K562 (cell line): Measurements from ENCODE around the gene HERPUD2. TPM values are rescaled to one million over a fixed set of nuclear protein-coding genes. Genes with fewer than 3 reads are reported as not detected.

Source experiments
- ATAC-seq: fragments of 200-7000 bp; cut with Tn5 transposase; 3 replicates; pipeline ENCODE4 v1.9.1; 2020; ENCODE audit warnings: moderate library complexity
- BruUV-seq: library from RNA; stranded (reverse); fragments of 400-500 nt; replicated peaks from 2 replicates; lab custom pipeline; 2021; lab: Mats Ljungman, UMichigan
- CTCF ChIA-PET: fragments of 300-600 bp; formaldehyde crosslinking; extraction: SDS; loops from one replicate; lab custom pipeline; 2021; ENCODE audit warnings: low intra/inter-chr PET ratio; lab: Yijun Ruan, JAX
- POLR2A ChIA-PET: fragments of 300-600, 350-650 bp; sonication (Branson Sonifier 250); formaldehyde crosslinking; extraction: SDS; loops from one replicate; lab custom pipeline; 2021; ENCODE audit warnings: antibody characterized with exemption, inconsistent platforms; lab: Yijun Ruan, JAX
- DNase-seq, 4 experiments: peaks; one replicate each; pipeline versions ENCODE4 v3.0.0 to v3.0.0-alpha.2; 2011 to 2018; ENCODE audit warnings: low spot score in 3 of 4, mixed read lengths in 3 of 4; ENCODE audit errors: extremely low read depth in 1 of 4
- FAIRE-seq: peaks from 2 replicates; lab custom pipeline; 2011; peaks lifted over from hg19 to GRCh38; lab: Jason Lieb, UNC
- H2AFZ ChIP-seq: 2 replicates; pipeline ENCODE4 v1.6.0; 2011; ENCODE audit warnings: low read depth, low read length, control low read depth, inconsistent platforms
- H3K27ac ChIP-seq: fragments of 200-600 bp; 3 replicates; pipeline ENCODE4 v1.8.0; 2011; ENCODE audit warnings: low read depth, mild to moderate bottlenecking, control low read depth, inconsistent platforms, low read length, moderate library complexity, mixed read lengths; ENCODE audit errors: extremely low read depth
- H3K27me3 ChIP-seq, 2 experiments: fragments of 300-600 bp in 1 of 2; 2 replicates in 1 of 2; 3 replicates in 1 of 2; pipeline versions ENCODE4 v1.6.0 to v1.8.0; 2011; ENCODE audit warnings: inconsistent platforms in 2 of 2, low read length in 2 of 2, mild to moderate bottlenecking in 1 of 2, mixed read lengths in 1 of 2, moderate library complexity in 1 of 2; ENCODE audit not compliant: control insufficient read depth in 2 of 2, insufficient read depth in 2 of 2
- H3K36me3 ChIP-seq: fragments of 300-600 bp; 3 replicates; pipeline ENCODE4 v1.8.0; 2011; ENCODE audit warnings: mild to moderate bottlenecking, low read length, inconsistent platforms; ENCODE audit not compliant: control insufficient read depth, insufficient read depth
- H3K4me1 ChIP-seq, 2 experiments: fragments of 200-600 bp in 1 of 2; replicated peaks in 1 of 2; 2 replicates in 1 of 2; 3 replicates in 1 of 2; pipeline versions ENCODE4 v1.5.1 to v1.8.0; 2011; ENCODE audit warnings: inconsistent platforms in 2 of 2, low read length in 2 of 2, mild to moderate bottlenecking in 1 of 2, mixed read lengths in 1 of 2, moderate library complexity in 1 of 2; ENCODE audit not compliant: control insufficient read depth in 2 of 2, insufficient read depth in 2 of 2
- H3K4me2 ChIP-seq: 2 replicates; pipeline ENCODE4 v1.6.1; 2011; ENCODE audit warnings: low read length, control low read depth, inconsistent platforms, mixed read lengths; ENCODE audit not compliant: insufficient read depth
- H3K4me3 ChIP-seq: fragments of 200-600 bp; sonication (generic), shearing (Covaris generic); 2 replicates; pipeline ENCODE4 v1.5.1; 2016; ENCODE audit warnings: control low read depth, inconsistent platforms
- H3K79me2 ChIP-seq: fragments of 200-600 bp; 3 replicates; pipeline ENCODE4 v1.8.0; 2011; ENCODE audit warnings: low read length, inconsistent platforms; ENCODE audit not compliant: control insufficient read depth, insufficient read depth
- H3K9ac ChIP-seq, 2 experiments: 2 replicates each; pipeline versions ENCODE4 v1.6.0 to v1.6.1; 2011; ENCODE audit warnings: low read depth in 2 of 2, low read length in 2 of 2, control low read depth in 1 of 2, inconsistent platforms in 1 of 2, mild to moderate bottlenecking in 1 of 2, mixed read lengths in 1 of 2; ENCODE audit not compliant: insufficient read depth in 1 of 2
- H3K9me1 ChIP-seq: one replicate; pipeline ENCODE4 v1.6.0; 2011; ENCODE audit warnings: inconsistent platforms, mild to moderate bottlenecking, low read length, moderate library complexity; ENCODE audit not compliant: control insufficient read depth, insufficient read depth
- H3K9me3 ChIP-seq: replicated peaks from 2 replicates; pipeline ENCODE4 v1.5.1; 2011; ENCODE audit warnings: low read depth, low read length, inconsistent platforms; ENCODE audit not compliant: control insufficient read depth, insufficient read depth
- H4K20me1 ChIP-seq: replicated peaks from 2 replicates; pipeline ENCODE4 v1.6.1; 2011; ENCODE audit warnings: low read length, inconsistent platforms, mixed read lengths; ENCODE audit not compliant: control insufficient read depth, insufficient read depth
- BRD4 ChIP-seq: fragments of 200-600 bp; sonication (generic); IDR thresholded peaks from 2 replicates; pipeline ENCODE4 v1.6.1; 2017; ENCODE audit warnings: inconsistent platforms
- CBX5 ChIP-seq: IDR thresholded peaks from 2 replicates; pipeline ENCODE4 v1.6.1; 2014; ENCODE audit warnings: low read depth, borderline replicate concordance
- WGBS: fragments of 100-300 bp; shearing (Covaris generic); methylation state at CpG from one replicate; pipeline ENCODE4 v1.1.6; 2016; ENCODE audit warnings: low coverage, mixed read lengths; ENCODE audit not compliant: insufficient coverage; ENCODE audit errors: missing lambda C conversion rate; 5-methylcytosine and 5-hydroxymethylcytosine counted together
- in situ Hi-C: fragments of 300-500 bp; cut with MboI; formaldehyde crosslinking; loops from 4 replicates; pipeline ENCODE4 v1.15.0; 2018; ENCODE audit warnings: inconsistent platforms, mixed read lengths
- intact Hi-C: fragments of 100-400 bp; cut with micrococcal nuclease; formaldehyde crosslinking; loops from 2 replicates; pipeline ENCODE4 v1.14.2; 2022
- polyA plus RNA-seq, 8 experiments: library from polyadenylated mRNA; depleted of rRNA in 4 of 8; stranded (reverse) in 5 of 8; unstranded in 3 of 8; fragments of >200 nt; fragmentation: Nextera tagmentation in 2 of 8; fragmentation: Illumina TruSeq in 1 of 8; extraction: Ambion mirVana in 2 of 8; extraction: Trizol in 1 of 8; gene quantifications; 2 replicates each; pipeline versions ENCODE4 v1.2.1 to v1.2.3, GENCODE V29; 2011 to 2014; ENCODE audit warnings: inconsistent platforms in 1 of 8, missing spikeins in 1 of 8
- total RNA-seq, 7 experiments: library from RNA; depleted of rRNA in 6 of 7; stranded (reverse); fragments of >200 nt in 6 of 7; fragmentation: Illumina TruSeq in 2 of 7; extraction: Trizol in 2 of 7; gene quantifications; 2 replicates each; pipeline versions ENCODE4 v1.2.1 to v1.2.3, GENCODE V29; 2011 to 2021; ENCODE audit warnings: low replicate concordance in 1 of 7
- TF ChIP-seq, protein P1 (sequence below): IDR thresholded peaks from 2 replicates; pipeline ENCODE4 v1.6.1; 2014; ENCODE audit warnings: antibody characterized with exemption
- TF ChIP-seq, protein P2 (sequence below): fragments of 450-650 bp; IDR thresholded peaks from 2 replicates; pipeline ENCODE4 v1.6.1; 2016

Gene HERPUD2
- total and polyA plus RNA-seq, 9 of the 15 experiments (the other 6 are each of a cell fraction or from before 2014, with no cell fraction given), result 4.1 to 28.5 (median 12.3) TPM

DNA sequence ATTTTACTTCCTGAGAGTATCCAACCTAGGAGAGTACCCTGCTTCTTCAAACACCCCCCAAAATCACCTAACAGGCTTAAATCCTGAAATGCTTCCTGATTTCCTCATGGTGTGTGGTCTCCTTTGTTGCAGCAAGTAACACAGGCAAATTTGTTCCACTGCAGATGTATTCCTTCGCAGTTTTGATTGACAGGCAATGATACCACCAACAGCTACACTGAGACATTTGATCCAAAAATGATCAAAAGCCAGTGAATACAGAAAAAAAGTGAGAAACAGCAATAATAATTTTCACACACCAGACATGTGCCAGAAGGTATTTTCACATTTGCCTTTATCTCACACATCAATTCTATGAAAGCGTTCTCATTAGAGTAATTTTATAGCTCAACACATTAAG is 95.9 kb downstream of the HERPUD2 start:
- no TSS peak for BruUV-seq
- Histone ChIP-seq H3K9ac (no peak overlapping the region), H3K27ac (no peak overlapping the region), H2AFZ (no peak overlapping the region), H3K4me2 (no peak overlapping the region), H3K36me3 (no peaks in the 10 kb centered on the region), H3K27me3 (no peaks in the 10 kb centered on the region; a peak in 1 of 5 replicates), H3K4me1 (no peaks in the 10 kb centered on the region; a peak in 1 of 5 replicates), H3K9me1 (no peaks in the 10 kb centered on the region), H3K79me2 (no peaks in the 10 kb centered on the region), H3K9me3 (no peaks in the 10 kb centered on the region), H4K20me1 (no peaks in the 10 kb centered on the region), H3K4me3 (no peak overlapping the region)
- ChIA-PET POLR2A (interaction anchor here (0.6 kb wide), 1 partner anchor 40 kb away, joined by 3 read pairs; no protein-coding TSS in a partner anchor), CTCF (no interaction called here)
- FAIRE-seq (no peak), DNase-seq (no peak), ATAC-seq (no peak)
- 6% methylated on average over 2 of the region's 2 CpGs for WGBS
- in situ Hi-C loops (no loop called here), intact Hi-C loops (no loop called here)
- TF ChIP-seq, protein P1, sequence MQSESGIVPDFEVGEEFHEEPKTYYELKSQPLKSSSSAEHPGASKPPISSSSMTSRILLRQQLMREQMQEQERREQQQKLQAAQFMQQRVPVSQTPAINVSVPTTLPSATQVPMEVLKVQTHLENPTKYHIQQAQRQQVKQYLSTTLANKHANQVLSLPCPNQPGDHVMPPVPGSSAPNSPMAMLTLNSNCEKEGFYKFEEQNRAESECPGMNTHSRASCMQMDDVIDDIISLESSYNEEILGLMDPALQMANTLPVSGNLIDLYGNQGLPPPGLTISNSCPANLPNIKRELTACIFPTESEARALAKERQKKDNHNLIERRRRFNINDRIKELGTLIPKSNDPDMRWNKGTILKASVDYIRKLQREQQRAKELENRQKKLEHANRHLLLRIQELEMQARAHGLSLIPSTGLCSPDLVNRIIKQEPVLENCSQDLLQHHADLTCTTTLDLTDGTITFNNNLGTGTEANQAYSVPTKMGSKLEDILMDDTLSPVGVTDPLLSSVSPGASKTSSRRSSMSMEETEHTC, result no peak
- TF ChIP-seq, protein P2, sequence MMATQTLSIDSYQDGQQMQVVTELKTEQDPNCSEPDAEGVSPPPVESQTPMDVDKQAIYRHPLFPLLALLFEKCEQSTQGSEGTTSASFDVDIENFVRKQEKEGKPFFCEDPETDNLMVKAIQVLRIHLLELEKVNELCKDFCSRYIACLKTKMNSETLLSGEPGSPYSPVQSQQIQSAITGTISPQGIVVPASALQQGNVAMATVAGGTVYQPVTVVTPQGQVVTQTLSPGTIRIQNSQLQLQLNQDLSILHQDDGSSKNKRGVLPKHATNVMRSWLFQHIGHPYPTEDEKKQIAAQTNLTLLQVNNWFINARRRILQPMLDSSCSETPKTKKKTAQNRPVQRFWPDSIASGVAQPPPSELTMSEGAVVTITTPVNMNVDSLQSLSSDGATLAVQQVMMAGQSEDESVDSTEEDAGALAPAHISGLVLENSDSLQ, result peak; percentile 55; the same call in 1 of the 2 replicates

DNA sequence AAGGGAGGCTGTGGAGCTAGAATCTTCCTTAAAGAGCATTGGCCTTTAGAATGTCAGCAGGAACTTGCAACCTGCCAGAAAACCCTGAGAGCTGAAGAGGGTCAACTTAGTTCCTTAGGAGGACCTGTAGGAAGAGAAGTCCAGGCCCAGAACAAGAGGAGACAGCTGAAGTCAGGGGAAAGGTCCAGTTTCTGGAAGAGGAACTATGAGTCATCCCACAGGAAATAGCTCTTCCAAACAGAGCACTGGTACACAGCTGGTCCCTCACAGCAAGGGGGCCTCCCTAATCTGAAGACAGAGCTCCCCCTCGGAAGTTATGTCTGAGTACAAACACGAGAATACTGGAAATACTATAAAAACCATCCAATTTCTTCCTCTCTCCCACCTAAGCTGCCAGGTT is 98.9 kb downstream of the HERPUD2 start:
- no peak for FAIRE-seq
- Histone ChIP-seq H3K36me3 (no peaks in the 10 kb centered on the region), H3K27ac (no peak overlapping the region), H3K4me3 (no peak overlapping the region), H3K79me2 (no peaks in the 10 kb centered on the region), H3K4me1 (no peaks in the 10 kb centered on the region; a peak in 1 of 5 replicates), H3K27me3 (no peaks in the 10 kb centered on the region), H3K9ac (no peak overlapping the region), H3K4me2 (peak overlapping the region; percentile 51), H2AFZ (peak overlapping the region; percentile 71), H3K9me3 (no peaks in the 10 kb centered on the region), H3K9me1 (no peaks in the 10 kb centered on the region), H4K20me1 (no peaks in the 10 kb centered on the region)
- WGBS, result 0% methylated on average over 2 of the region's 2 CpGs
- BruUV-seq, result no TSS peak
- CTCF ChIA-PET, result no interaction called here
- in situ Hi-C loops, result no loop called here
- POLR2A ChIA-PET, result interaction anchor here (0.6 kb wide), 2 partner anchors 16 to 189 kb away, joined by 3 to 4 read pairs; no protein-coding TSS in a partner anchor
- peak in 2 of 4 experiments; percentile 20 to 29 for DNase-seq
- intact Hi-C loops, result no loop called here
- ATAC-seq, result peak; percentile 76
- no peak for TF ChIP-seq CBX5
- no peak for TF ChIP-seq BRD4
